Effector memory CD8-positive, alpha-beta T cell (primary cell): ENCODE measurements around the gene TMEM121B.

Source experiments
- ATAC-seq: fragments of 150-1000 bp; cut with Tn5 transposase; replicated peaks from 2 replicates; pipeline ENCODE4 v1.10.0; 2021; ENCODE audit warnings: mild to moderate bottlenecking, moderate library complexity
- DNase-seq, 3 experiments: peaks; one replicate each; pipeline ENCODE4 v3.0.0; 2021
- H3K27ac Mint-ChIP-seq, 2 donors: one replicate each; pipeline ENCODE4 v1.8.0; 2022; ENCODE audit warnings: mild to moderate bottlenecking in 2 of 2, mixed read lengths in 2 of 2, moderate library complexity in 2 of 2
- H3K27me3 Mint-ChIP-seq, 2 donors: one replicate each; pipeline ENCODE4 v1.8.0; 2022; ENCODE audit warnings: mixed read lengths in 2 of 2
- H3K36me3 Mint-ChIP-seq: one replicate; pipeline ENCODE4 v1.8.0; 2022; ENCODE audit warnings: mild to moderate bottlenecking, moderate library complexity, mixed read lengths; ENCODE audit not compliant: insufficient read depth
- H3K4me1 Mint-ChIP-seq, 2 donors: one replicate each; pipeline ENCODE4 v1.8.0; 2022; ENCODE audit warnings: low read depth in 2 of 2, mixed read lengths in 2 of 2
- H3K4me3 Mint-ChIP-seq, 2 donors: one replicate each; pipeline ENCODE4 v1.8.0; 2022; ENCODE audit warnings: mild to moderate bottlenecking in 2 of 2, mixed read lengths in 2 of 2, moderate library complexity in 2 of 2
- H3K9me3 Mint-ChIP-seq, 2 donors: one replicate each; pipeline ENCODE4 v1.8.0; 2022; ENCODE audit warnings: mixed read lengths in 2 of 2

The TMEM121B gene

DNA sequence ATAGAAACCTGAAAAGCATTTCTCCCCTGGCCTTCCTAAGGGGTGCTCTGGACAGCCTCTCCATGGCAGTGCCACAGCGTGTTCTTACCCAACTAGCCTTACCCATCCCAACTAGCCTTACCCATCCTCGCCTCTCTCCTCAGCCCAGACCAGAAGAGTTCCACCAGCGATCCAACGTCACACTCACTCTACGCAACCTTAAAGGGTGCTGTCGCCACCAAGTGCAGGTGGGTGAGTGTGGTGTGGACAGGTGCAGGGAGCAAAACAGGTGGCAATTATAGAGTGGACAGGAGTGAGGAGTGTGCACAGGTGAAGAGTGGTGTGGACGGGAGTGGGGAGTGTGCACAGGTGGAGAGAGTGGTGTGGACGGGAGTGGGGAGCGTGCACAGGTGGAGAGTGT lies 17.8 kb downstream of the TMEM121B start:
- Mint-ChIP-seq H3K4me3 (no peak overlapping the region), H3K9me3 (no peaks in the 10 kb centered on the region), H3K27ac (no peak overlapping the region), H3K4me1 (peaks cover 21 to 37% of the 10 kb centered on the region in 2 donors), H3K36me3 (peaks cover 82% of the 10 kb centered on the region), H3K27me3 (no peaks in the 10 kb centered on the region)
- no peak for ATAC-seq
- no peak for DNase-seq

DNA sequence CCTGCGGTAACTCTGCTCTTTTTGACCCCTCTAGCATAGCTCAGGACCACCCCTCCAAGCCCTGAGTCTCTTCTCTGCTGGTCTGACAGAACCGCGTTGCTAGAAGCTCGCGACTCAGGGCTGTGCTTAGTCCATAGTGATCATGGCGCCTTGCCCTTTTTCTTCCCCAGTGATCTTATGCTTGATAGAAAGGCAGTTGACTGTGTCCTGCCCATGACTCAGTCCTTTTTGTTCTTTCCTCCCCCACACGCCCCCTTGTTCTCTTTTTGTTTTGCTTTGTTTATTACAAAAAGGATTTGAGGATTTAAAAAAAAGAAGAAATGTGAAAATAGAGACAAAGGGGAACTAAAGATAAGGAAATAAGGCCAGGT lies 18.9 kb downstream of the TMEM121B start:
- H3K4me3 Mint-ChIP-seq = no peak overlapping the region
- ATAC-seq = no peak
- no peaks in the 10 kb centered on the region for H3K9me3 Mint-ChIP-seq
- peaks cover 79% of the 10 kb centered on the region for H3K36me3 Mint-ChIP-seq
- peaks cover 32 to 42% of the 10 kb centered on the region in 2 donors for H3K4me1 Mint-ChIP-seq
- H3K27ac Mint-ChIP-seq = peak overlapping the region in 1 of 2 donors; percentile 68
- H3K27me3 Mint-ChIP-seq = no peaks in the 10 kb centered on the region
- DNase-seq = no peak

DNA sequence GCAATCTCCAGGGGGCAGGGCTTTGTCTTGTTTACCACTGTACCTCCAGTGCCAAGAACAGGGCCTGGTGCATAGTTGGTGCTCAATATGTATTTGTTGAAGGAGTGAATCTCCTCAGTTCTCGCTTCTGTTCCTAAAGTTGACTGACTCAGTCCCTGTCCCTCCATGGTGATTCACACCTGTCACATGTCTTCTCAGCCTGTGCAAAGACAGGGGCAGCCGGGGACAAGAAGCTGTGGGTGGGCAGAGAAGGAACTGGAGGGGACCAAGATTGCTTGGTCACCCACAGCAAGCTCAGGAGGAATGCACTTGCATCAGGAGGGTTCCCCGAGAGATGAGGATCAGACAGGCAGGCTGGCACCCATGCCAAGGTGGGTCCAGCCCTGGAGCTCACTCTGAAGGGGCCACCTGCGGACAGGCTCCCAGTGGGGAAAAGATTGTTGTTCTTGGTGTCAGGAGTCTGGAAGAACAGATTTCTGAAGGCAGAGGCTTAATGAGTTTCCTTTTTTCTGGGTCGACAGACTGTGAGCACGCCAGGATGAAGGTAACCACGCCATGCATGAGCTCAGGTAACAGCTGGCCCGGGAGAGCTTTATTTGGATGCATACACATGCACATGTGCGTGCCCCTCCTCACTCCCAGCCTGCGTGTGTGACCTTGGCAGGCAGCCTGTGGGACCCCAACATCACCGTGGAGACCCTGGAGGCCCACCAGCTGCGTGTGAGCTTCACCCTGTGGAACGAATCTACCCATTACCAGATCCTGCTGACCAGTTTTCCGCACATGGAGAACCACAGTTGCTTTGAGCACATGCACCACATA lies 19.5 kb downstream of the TMEM121B start:
- Mint-ChIP-seq H3K27ac (peak overlapping the region in 1 of 2 donors; percentile 68), H3K4me3 (no peak overlapping the region), H3K9me3 (no peaks in the 10 kb centered on the region), H3K36me3 (peaks cover 73% of the 10 kb centered on the region), H3K4me1 (peaks cover 37 to 39% of the 10 kb centered on the region in 2 donors), H3K27me3 (no peaks in the 10 kb centered on the region)
- ATAC-seq (no peak), DNase-seq (no peak)

DNA sequence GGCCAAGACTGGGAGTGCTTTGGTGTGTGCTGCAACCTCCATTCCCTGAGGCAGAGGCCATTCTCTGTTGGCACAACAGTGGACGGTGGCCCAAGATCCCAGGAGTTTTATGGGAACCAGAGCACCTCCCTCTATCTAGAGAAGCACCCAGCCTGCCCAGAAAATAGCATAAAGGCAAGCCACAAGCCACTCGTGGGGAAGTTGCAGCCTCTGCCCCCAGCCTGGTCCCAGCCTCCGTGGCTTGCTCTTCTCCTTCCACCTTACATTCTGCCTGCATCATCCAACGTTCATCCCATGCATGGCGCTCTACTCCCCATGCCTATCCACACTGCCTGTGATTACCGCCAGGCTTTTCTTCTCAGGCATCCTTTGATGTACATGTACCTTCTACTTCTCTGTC lies 20.5 kb downstream of the TMEM121B start:
- peak overlapping the region in 1 of 2 donors; percentile 36 for H3K27ac Mint-ChIP-seq
- peaks cover 37 to 39% of the 10 kb centered on the region in 2 donors for H3K4me1 Mint-ChIP-seq
- H3K9me3 Mint-ChIP-seq = no peaks in the 10 kb centered on the region
- ATAC-seq = no peak
- DNase-seq = no peak
- H3K27me3 Mint-ChIP-seq = no peaks in the 10 kb centered on the region
- H3K36me3 Mint-ChIP-seq = peaks cover 67% of the 10 kb centered on the region
- H3K4me3 Mint-ChIP-seq = no peak overlapping the region

DNA sequence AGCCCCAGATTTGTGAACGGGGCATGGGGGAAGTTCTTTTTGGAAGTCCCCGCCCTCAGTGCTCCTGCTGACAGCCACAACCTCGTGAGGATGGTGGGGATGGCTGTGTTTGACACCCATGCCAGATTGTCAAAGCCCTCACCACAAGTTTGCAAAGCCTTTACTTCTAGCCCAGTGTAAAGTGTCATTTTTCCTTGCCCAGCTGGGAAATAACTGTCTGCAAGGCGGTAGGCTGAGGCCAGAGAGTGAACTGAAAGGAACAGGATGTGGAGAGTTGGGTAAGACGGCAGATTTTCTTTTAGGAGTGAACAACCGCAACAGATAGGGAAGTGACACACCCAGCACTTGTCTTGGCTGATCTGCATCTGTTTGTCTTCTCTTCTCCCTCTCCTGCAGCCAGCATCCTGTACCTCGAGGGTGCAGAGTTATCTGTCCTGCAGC lies 22.8 kb downstream of the TMEM121B start:
- ATAC-seq (peak; percentile 94), DNase-seq (peak; percentile 35 to 42 (median 40))
- Mint-ChIP-seq H3K4me1 (peaks cover 42 to 56% of the 10 kb centered on the region in 2 donors), H3K36me3 (peaks cover 53% of the 10 kb centered on the region), H3K27ac (peak overlapping the region in 1 of 2 donors; percentile 81), H3K27me3 (no peaks in the 10 kb centered on the region), H3K4me3 (peak overlapping the region; percentile 65 to 70), H3K9me3 (no peaks in the 10 kb centered on the region)

DNA sequence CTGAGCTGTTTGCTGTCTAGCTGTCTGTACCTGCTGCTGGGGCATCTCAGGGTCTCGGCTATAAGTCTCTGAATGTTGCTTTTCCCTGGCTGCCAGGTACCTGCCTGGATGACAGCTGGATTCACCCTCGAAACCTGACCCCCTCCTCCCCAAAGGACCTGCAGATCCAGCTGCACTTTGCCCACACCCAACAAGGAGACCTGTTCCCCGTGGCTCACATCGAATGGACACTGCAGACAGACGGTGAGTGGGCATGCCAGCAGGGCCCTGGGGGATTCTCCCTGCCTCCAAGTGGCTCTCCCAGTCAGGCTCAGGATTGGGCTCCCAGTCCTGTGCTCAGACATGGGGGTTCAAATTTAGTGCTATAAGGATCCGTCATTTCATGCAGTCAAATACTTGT lies 23.5 kb downstream of the TMEM121B start:
- Mint-ChIP-seq H3K27ac (peak overlapping the region in 1 of 2 donors; percentile 81), H3K36me3 (peaks cover 48% of the 10 kb centered on the region), H3K27me3 (no peaks in the 10 kb centered on the region), H3K9me3 (no peaks in the 10 kb centered on the region), H3K4me3 (peak overlapping the region; percentile 65 to 70), H3K4me1 (peaks cover 47 to 63% of the 10 kb centered on the region in 2 donors)
- no peak for DNase-seq
- no peak for ATAC-seq

DNA sequence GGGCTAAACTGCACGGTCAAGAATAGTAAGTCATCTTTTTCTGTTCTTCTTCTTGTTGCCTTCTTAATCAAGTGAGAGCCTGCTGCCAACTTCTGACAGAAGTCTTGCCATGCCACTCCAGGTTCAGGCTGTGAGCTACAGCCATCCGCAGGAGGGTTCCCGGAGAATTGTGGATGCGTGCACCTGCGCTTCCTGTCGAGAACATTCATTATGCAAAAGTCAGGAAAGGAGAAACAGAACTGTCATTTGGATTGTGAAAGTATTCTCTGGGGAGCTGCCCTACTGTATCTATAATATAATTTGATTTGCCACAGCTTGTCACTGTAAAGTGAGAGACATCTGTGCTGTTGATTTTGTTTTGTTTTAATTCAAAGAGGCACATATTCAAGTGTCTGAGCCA lies 24.1 kb downstream of the TMEM121B start:
- peak overlapping the region in 1 of 2 donors; percentile 13 for H3K4me3 Mint-ChIP-seq
- H3K9me3 Mint-ChIP-seq = no peaks in the 10 kb centered on the region
- DNase-seq = no peak
- H3K27me3 Mint-ChIP-seq = no peaks in the 10 kb centered on the region
- H3K36me3 Mint-ChIP-seq = peaks cover 42% of the 10 kb centered on the region
- H3K4me1 Mint-ChIP-seq = peaks cover 51 to 69% of the 10 kb centered on the region in 2 donors
- no peak for ATAC-seq
- no peak overlapping the region for H3K27ac Mint-ChIP-seq

DNA sequence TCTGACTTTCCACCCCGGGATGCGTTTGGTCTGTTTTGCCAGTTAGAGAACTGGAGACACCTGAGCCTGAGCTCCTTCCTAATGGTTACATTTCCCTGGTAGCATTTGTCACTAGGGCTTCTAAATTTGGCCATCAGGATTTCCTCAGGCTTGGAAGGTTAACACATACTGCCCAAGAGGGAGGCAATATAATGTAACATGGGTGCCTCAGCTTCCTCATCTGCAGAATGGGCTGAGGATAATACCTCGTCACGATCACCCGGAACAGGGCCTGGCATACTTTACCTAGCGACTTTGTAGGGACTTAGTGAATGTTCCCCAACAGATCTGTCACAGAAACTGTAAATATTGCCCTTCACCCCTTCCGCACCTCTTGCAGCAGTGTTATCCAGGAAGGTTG lies 25.1 kb downstream of the TMEM121B start:
- Mint-ChIP-seq H3K27ac (no peak overlapping the region), H3K9me3 (no peaks in the 10 kb centered on the region), H3K27me3 (no peaks in the 10 kb centered on the region), H3K4me1 (peaks cover 51 to 65% of the 10 kb centered on the region in 2 donors), H3K4me3 (no peak overlapping the region), H3K36me3 (peaks cover 34% of the 10 kb centered on the region)
- DNase-seq (no peak), ATAC-seq (no peak)

DNA sequence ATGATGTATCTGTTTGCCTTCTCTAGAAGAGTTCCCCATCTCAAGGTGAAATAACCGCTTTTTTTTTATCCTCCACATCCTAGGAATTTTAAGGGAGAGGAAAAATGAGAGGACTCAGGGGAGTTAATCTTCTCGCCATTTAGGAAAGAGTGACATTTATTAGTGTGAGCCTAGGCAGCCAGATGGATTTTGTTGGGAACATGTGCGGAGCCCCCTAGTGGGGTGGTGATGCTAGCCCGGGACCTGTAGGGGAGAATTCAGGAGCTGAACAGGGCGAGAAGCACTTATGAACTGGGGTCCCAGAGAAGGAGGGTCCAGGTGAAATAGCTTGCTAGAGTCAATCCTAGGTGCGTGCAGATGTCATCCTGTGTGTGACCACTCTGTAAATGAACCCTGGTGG lies 25.6 kb downstream of the TMEM121B start:
- H3K27ac Mint-ChIP-seq = no peak overlapping the region
- no peak for DNase-seq
- peaks cover 29% of the 10 kb centered on the region for H3K36me3 Mint-ChIP-seq
- H3K9me3 Mint-ChIP-seq = no peaks in the 10 kb centered on the region
- H3K27me3 Mint-ChIP-seq = no peaks in the 10 kb centered on the region
- no peak for ATAC-seq
- no peak overlapping the region for H3K4me3 Mint-ChIP-seq
- peaks cover 51 to 66% of the 10 kb centered on the region in 2 donors for H3K4me1 Mint-ChIP-seq

DNA sequence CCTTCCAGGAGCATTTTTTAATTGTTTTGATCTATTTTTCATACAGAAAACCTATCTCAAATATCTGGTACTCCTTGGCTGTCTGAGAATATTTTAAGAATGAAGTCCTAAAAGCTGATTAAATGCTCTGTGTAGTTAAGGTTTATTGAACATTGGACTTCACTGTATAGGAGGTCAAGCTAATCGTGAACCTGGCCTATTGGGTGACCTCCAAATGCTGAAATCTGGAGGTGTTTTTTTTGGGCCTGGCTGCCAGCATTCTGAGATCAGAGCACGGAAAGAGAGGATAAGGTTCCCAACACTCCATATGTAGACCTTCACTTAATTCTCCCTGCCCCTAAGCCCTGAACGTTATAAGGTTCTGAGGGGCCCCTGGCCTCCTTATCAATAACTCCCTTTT lies 28.1 kb downstream of the TMEM121B start:
- Mint-ChIP-seq H3K36me3 (peaks cover 8% of the 10 kb centered on the region), H3K4me3 (no peak overlapping the region)
- no peak for ATAC-seq

DNA sequence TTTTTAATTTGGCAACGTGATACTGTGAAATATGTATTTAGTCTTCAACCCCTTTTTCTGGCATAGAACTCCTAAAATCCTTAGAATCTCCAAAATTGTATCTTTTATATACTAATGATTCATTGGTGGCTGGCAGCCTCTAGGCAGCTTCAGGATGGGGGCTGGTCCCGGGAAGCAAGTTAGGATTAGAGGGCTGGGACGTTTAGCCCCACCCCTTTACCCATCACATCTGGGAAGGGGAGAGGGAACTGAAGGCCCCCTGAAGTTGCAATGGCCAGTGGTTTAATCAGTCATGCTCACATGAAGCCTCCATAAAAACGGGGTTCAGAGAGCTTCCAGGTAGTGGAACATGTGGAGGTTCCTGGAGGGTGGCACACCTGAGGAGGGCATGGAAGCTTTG lies 29.3 kb downstream of the TMEM121B start:
- Mint-ChIP-seq H3K4me3 (no peak overlapping the region), H3K27ac (peak overlapping the region in 1 of 2 donors; percentile 17), H3K9me3 (no peaks in the 10 kb centered on the region), H3K4me1 (peaks cover 51 to 59% of the 10 kb centered on the region in 2 donors), H3K36me3 (peaks cover 19% of the 10 kb centered on the region), H3K27me3 (no peaks in the 10 kb centered on the region)
- ATAC-seq (no peak), DNase-seq (no peak)

More for the DNA sequence above, 28.1 kb downstream of the TMEM121B start:
- no peak for DNase-seq
- Mint-ChIP-seq H3K4me1 (peaks cover 47 to 59% of the 10 kb centered on the region in 2 donors), H3K27me3 (no peaks in the 10 kb centered on the region), H3K9me3 (no peaks in the 10 kb centered on the region), H3K27ac (peak overlapping the region in 1 of 2 donors; percentile 17)

DNA sequence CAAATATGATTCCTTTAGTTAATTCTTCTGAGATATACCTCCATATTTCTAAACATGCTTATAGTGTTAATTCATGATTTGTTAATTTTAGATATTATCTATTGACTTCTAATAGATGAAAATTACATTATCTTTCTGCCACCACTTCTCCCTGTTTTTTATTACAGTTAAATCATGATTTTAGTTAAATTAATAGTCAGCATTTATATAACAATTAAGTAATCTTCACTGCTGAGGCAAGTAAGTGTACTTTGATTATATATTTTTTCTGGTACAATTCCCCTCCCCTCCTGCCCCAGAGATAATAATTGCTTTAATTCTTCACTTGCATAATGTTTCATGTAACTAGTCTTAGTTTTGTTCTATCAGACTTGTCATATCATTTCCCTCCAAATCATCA lies 30.6 kb downstream of the TMEM121B start:
- Mint-ChIP-seq H3K36me3 (peaks cover 23% of the 10 kb centered on the region), H3K9me3 (no peaks in the 10 kb centered on the region), H3K4me3 (peak overlapping the region; percentile 3 to 32), H3K27me3 (no peaks in the 10 kb centered on the region), H3K4me1 (peaks cover 55 to 68% of the 10 kb centered on the region in 2 donors), H3K27ac (peak overlapping the region; percentile 11 to 62)
- DNase-seq (no peak), ATAC-seq (no peak)

DNA sequence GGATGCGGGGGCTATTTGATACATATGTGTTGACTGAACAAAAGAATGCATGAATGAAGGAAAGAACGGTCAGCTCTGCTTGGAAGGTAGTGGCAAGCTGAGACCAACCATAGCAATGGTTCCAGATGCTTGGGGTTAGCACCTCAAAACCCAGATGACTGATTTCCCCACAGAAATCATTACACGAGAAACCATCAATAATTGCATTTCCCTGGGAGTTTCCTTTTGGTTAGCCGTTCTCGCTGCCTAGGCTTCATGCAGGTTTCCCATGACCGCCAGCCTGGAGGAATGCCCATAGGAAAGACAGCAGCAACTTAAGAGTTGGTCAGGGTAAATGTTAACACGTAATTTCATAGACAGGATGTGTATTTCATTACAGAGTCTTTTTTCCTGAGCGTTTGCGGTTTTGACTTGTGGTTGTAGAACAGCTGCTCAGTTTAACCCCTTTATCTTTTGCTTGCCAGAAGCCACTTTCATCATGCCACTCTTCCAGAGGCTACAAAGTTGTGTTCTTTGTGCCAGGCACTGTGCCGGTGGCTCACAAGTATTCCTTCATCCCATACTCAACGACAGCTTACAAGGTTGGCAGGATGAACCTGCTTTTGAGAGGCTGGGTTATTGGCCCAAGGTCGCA lies 33.5 kb downstream of the TMEM121B start:
- Mint-ChIP-seq H3K4me1 (peaks cover 51 to 54% of the 10 kb centered on the region in 2 donors), H3K9me3 (no peaks in the 10 kb centered on the region), H3K27me3 (no peaks in the 10 kb centered on the region), H3K36me3 (peaks cover 34% of the 10 kb centered on the region), H3K4me3 (peak overlapping the region; percentile 86 to 89), H3K27ac (peak overlapping the region; percentile 77 to 86)
- DNase-seq (peak; percentile 43 to 55 (median 48)), ATAC-seq (peak; percentile 36)
